RWPE2 (cell line): ENCODE results near the gene GNA15.

Experiments
- ATAC-seq: fragments of 200-7000 bp; cut with Tn5 transposase; 3 replicates; pipeline ENCODE4 v1.9.1; 2021; ENCODE audit warnings: low read depth
- DNase-seq: peaks from one replicate; pipeline ENCODE4 v3.0.0-alpha.2; 2020; ENCODE audit warnings: low spot score
- H3K27ac ChIP-seq: fragments of 450-650 bp; 2 replicates; pipeline ENCODE4 v1.5.1; 2017; ENCODE audit warnings: mild to moderate bottlenecking; ENCODE audit not compliant: poor library complexity, severe bottlenecking
- H3K27me3 ChIP-seq: fragments of 250-450 bp; sonication (Bioruptor Pico); 2 replicates; pipeline ENCODE4 v1.5.1; 2021; ENCODE audit warnings: mild to moderate bottlenecking, moderate library complexity; ENCODE audit not compliant: insufficient read depth, poor library complexity, severe bottlenecking
- H3K36me3 ChIP-seq: fragments of 250-450 bp; sonication (Bioruptor Pico); 2 replicates; pipeline ENCODE4 v1.5.1; 2020; ENCODE audit warnings: low read depth, mild to moderate bottlenecking, moderate library complexity
- H3K4me1 ChIP-seq: fragments of 250-450 bp; sonication (Bioruptor Pico); 2 replicates; pipeline ENCODE4 v1.5.1; 2021; ENCODE audit warnings: mild to moderate bottlenecking, moderate library complexity; ENCODE audit not compliant: insufficient read depth, poor library complexity, severe bottlenecking
- H3K4me3 ChIP-seq: fragments of 250-450 bp; sonication (Bioruptor Pico); 2 replicates; pipeline ENCODE4 v1.5.1; 2021; ENCODE audit warnings: mild to moderate bottlenecking, moderate library complexity; ENCODE audit not compliant: severe bottlenecking
- H3K9me3 ChIP-seq: fragments of 250-450 bp; sonication (Bioruptor Pico); 2 replicates; pipeline ENCODE4 v1.5.1; 2021; ENCODE audit warnings: mild to moderate bottlenecking, moderate library complexity; ENCODE audit not compliant: severe bottlenecking
- CTCF ChIP-seq: fragments of 450-650 bp; IDR thresholded peaks from one replicate; pipeline ENCODE4 v1.5.1; 2017; ENCODE audit warnings: mild to moderate bottlenecking, moderate library complexity; ENCODE audit not compliant: poor library complexity, severe bottlenecking

Gene GNA15

GRCh38 chr19:3176715-3177501, 41.1 kb downstream of the GNA15 start:
- H3K9me3 ChIP-seq = no peaks in the 10 kb centered on the region
- H3K4me3 ChIP-seq = no peak overlapping the region
- peak overlapping the region; percentile 95 for H3K27ac ChIP-seq
- DNase-seq (peak; percentile 91), ATAC-seq (peak; percentile 93)
- peaks cover 17% of the 10 kb centered on the region for H3K4me1 ChIP-seq
- no peak for TF ChIP-seq CTCF
- H3K36me3 ChIP-seq = no peaks in the 10 kb centered on the region
- H3K27me3 ChIP-seq = no peaks in the 10 kb centered on the region

- ATAC-seq (no peak), DNase-seq (no peak)
- no peak for TF ChIP-seq CTCF
- no peak within 1 kb of the TSS for H3K27ac ChIP-seq
- H3K36me3 ChIP-seq = no peaks in the 10 kb centered on the region
- H3K4me3 ChIP-seq = no peak within 1 kb of the TSS
- peaks cover 17% of the 10 kb centered on the region for H3K4me1 ChIP-seq
- no peaks in the 10 kb centered on the region for H3K9me3 ChIP-seq
- no peaks in the 10 kb centered on the region for H3K27me3 ChIP-seq
Observed at GRCh38 chr19:3178377-3178972, 42.6 kb downstream of the GNA15 start, which contains the start of gene S1PR4. Gene S1PR4 (plus strand): TSS chr19:3178769. CDS start chr19:3178793, 24 bp downstream.

GRCh38 chr19:3178973-3179738, 43.3 kb downstream of the GNA15 start:
- Histone ChIP-seq H3K27me3 (no peaks in the 10 kb centered on the region), H3K4me3 (no peak overlapping the region), H3K9me3 (no peaks in the 10 kb centered on the region), H3K36me3 (no peaks in the 10 kb centered on the region), H3K4me1 (peaks cover 17% of the 10 kb centered on the region), H3K27ac (no peak overlapping the region)
- no peak for TF ChIP-seq CTCF
- no peak for ATAC-seq
- DNase-seq = no peak

- Histone ChIP-seq H3K36me3 (no peaks in the 10 kb centered on the region), H3K27ac (no peak overlapping the region), H3K27me3 (no peaks in the 10 kb centered on the region), H3K4me3 (no peak overlapping the region), H3K4me1 (peaks cover 17% of the 10 kb centered on the region), H3K9me3 (no peaks in the 10 kb centered on the region)
- DNase-seq (no peak), ATAC-seq (no peak)
- no peak for TF ChIP-seq CTCF
Observed at GRCh38 chr19:3179739-3180293, 44.0 kb downstream of the GNA15 start.
